ENCODE measurements around the gene ARID4B.

DNA sequence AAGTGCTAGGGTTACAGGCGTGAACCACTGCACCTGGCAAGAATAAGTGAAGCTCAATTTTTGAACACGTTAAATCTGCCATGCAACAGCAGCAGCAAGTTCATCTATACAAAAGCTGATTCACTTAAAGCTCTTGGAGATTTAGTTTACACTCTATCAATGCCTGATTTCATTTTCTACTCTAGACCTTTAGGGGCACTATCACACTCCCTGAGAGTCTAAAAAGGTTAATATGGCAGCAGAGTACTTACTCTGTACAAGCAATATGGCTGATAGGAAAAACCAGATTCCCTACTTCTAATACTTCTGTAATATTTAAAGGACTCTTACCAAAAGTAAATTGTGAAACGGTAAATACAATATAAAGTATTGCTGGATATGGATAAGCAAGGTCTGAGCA, 171.7 kb downstream of the ARID4B start:
- TF ChIP-seq CTCF (conservative IDR thresholded peaks at IDR 0.05; ENCODE audit: low read length): peak; percentile 56
- TF ChIP-seq EZH2phosphoT487 (IDR thresholded peaks at IDR 0.05; ENCODE audit: borderline replicate concordance, low read depth, low read length): no peak
